AG09309 (cell line): ENCODE results near the gene RBL2.

Experiments
- DNase-seq: peaks from one replicate; pipeline ENCODE4 v3.0.0-alpha.2; 2010; ENCODE audit warnings: low read depth
- H3K4me3 ChIP-seq: 2 replicates; pipeline ENCODE4 v1.5.1; 2011; ENCODE audit warnings: mild to moderate bottlenecking, low read depth, low read length, moderate library complexity; ENCODE audit not compliant: control insufficient read depth
- TF ChIP-seq, protein P1 (sequence below): IDR thresholded peaks from 2 replicates; pipeline ENCODE4 v1.5.1; 2011; ENCODE audit warnings: mild to moderate bottlenecking, low read depth, low read length, inconsistent platforms; ENCODE audit not compliant: insufficient read depth, control insufficient read depth; ENCODE audit errors: missing control alignments

RBL2 gene

DNA sequence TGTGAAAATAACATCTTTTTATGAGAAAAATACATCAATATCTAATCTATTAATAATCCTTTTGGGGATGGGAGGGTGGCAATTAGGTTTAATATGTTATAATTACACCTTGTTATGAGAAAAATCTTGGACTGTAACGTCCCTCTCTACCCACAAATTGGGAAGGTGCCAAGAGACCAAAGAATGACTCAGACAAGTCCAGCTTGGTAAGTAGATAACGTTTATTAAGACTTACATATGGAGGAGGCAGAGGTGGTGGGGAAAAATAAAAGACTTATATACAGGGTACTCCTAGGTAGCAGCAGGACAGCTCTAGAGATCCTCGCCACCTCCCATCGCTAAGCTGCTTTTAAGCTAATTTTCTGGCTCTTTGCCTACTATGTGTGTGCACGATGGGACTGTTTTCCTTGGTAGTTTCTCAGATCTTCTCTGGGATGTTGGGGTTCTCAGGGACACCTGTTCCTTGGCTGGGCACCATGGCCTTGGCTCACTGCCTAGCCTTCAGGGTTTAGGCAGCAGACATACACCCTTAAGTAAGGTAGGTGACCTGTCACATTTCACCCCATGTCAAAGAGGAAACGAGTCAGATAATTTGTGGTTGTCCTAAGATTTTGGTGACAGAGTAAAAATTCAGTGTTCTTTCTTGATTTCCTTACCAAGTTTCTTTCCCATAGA is 31.5 kb downstream of the RBL2 start:
- peak; percentile 32 for DNase-seq
- H3K4me3 ChIP-seq: no peak overlapping the region
- TF ChIP-seq, protein P1, sequence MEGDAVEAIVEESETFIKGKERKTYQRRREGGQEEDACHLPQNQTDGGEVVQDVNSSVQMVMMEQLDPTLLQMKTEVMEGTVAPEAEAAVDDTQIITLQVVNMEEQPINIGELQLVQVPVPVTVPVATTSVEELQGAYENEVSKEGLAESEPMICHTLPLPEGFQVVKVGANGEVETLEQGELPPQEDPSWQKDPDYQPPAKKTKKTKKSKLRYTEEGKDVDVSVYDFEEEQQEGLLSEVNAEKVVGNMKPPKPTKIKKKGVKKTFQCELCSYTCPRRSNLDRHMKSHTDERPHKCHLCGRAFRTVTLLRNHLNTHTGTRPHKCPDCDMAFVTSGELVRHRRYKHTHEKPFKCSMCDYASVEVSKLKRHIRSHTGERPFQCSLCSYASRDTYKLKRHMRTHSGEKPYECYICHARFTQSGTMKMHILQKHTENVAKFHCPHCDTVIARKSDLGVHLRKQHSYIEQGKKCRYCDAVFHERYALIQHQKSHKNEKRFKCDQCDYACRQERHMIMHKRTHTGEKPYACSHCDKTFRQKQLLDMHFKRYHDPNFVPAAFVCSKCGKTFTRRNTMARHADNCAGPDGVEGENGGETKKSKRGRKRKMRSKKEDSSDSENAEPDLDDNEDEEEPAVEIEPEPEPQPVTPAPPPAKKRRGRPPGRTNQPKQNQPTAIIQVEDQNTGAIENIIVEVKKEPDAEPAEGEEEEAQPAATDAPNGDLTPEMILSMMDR: no peak

- TF ChIP-seq, protein P1: no peak
- no peak overlapping the region for H3K4me3 ChIP-seq
- no peak for DNase-seq
Measured at GRCh38 chr16:53476867-53477266, 42.6 kb downstream of the RBL2 start.

DNA sequence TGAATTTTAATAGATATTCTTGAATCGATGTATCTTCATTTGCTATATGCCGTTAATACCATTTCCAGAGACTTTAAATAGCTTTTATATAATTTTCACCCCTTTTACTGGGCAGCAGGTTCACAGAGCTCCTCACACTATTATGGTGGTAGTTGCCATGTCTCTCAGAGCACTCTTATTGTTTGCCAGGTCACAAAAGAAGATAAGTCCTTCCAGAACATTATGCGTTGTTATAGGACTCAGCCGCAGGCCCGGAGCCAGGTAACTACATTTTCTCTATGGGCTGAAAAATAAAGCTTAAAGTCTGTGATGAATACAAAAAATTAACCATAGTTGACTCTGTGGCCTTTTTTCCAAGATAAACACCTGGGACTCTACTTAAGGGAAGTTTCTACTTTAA is 44.7 kb downstream of the RBL2 start:
- no peak overlapping the region for H3K4me3 ChIP-seq
- DNase-seq: no peak
- TF ChIP-seq, protein P1: no peak

DNA sequence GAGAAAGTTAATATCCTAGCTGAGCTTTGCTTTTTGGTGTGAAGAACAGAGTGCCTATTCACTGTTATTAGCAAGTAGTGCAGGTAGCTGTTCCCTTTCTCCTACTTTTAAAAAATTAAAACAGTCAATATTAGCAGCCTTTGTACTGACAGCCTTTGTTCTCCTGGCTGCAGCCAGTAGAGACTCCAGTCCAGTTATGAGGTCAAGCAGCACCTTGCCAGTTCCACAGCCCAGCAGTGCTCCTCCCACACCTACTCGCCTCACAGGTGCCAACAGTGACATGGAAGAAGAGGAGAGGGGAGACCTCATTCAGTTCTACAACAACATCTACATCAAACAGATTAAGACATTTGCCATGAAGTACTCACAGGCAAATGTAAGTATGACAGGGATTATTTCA is 46.1 kb downstream of the RBL2 start:
- H3K4me3 ChIP-seq: no peak overlapping the region
- TF ChIP-seq, protein P1: no peak
- DNase-seq: no peak

DNA sequence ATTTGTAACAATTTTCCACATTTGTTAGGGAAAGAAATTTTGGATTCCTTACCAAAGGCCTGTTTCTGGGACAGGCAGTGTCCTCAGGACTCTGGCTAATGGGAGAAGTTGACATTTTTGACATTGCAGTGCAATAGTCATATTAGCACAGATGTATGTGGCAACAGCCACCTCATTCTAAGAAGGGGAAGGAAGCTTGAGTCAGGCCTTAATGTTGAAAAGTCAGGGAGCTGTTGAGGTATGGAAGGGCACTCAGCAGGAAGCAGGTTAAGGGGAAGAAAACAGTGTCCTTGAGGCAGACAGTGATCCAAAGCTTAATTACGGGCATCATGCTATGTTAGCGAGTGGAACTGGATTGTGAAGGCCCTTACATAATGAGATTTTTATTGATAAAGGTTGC is 47.9 kb downstream of the RBL2 start:
- TF ChIP-seq, protein P1: no peak
- H3K4me3 ChIP-seq: no peak overlapping the region
- no peak for DNase-seq

DNA sequence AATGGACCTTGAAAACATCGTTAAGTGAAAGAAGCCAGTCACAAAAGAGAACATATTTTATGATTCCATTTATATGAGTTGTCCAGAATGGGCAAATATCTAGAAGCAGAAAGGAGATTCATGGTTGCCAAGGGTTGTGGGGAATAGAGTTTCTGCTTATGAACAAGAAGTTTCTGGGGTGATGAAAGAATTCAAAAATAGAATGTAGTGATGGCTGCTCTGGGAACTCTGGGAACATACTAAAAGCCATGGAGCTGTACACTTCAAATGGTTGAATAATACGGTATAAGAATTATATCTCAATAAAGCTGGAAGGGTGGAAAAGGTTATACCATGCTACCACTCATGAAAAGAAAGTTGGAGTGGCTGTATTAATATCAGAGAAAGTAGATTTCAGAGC is 50.3 kb downstream of the RBL2 start:
- H3K4me3 ChIP-seq: no peak overlapping the region
- DNase-seq: no peak
- TF ChIP-seq, protein P1: no peak
